HG02610 (cell line): ENCODE results near the gene SSTR4.

Experiments used
- ATAC-seq: cut with Tn5 transposase; IDR thresholded peaks from one replicate; pipeline ENCODE4 v1.9.1; 2021; ENCODE audit warnings: mild to moderate bottlenecking, moderate library complexity; ENCODE audit not compliant: unreplicated experiment

SSTR4 gene

DNA sequence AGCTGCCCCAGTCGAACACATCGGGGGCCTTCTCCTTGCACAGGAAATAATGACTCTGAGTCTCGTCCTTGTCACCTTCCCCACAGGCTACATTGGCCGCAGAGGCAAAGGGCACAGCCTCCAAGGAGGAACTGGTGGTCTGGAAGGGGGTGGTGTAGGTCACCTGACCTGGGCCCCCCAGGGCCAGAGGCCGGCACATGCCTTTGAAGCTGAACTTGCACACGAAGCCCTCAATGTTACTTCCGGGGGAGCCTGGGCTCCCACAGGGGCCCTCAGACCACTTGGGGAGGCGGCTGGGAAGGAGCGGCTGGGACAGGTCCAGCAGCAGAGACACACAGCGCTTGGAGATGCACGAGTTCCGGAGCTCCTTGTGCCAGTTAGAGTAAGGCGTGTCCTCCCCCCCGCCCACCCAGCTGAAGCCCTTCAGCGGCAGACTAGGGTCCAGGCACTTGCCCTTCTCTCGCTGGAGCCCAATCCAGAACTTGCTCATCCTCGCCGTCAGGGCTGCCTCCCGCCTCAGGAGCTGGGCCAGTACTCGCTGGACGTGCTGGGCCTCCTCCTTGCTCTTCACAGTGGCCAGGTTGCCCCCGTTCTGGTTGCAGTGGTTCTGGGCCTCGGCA is 50.4 kb downstream of the SSTR4 start:
- ATAC-seq = no peak

DNA sequence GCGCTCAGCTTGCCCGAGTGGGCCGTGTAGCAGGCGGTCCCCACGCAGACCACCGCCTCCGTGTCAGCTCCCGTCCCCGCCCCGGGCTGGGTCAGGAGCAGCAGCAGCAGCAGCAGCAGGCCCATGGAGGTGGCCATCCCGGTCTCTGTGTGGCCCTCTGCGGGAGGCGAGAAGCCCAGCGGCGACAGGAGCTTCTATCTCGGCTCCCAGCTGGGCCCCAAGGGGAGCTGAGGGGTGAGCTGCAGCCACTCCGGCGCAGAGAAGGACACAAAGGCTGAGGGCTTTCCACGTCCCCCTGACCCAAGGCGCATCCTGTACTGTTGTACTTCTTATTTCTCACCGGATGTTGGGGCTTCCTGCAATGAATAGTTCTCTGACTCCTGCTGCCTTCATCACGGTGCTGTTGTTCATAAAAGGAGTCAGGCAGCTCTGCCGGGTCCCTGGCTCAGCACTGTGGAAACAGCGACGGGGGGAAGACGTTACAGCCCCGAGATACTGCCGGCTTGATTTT is 51.0 kb downstream of the SSTR4 start, which contains the start of gene CD93:
Gene CD93, minus strand, starts transcription at position 269 of the 511 bp plus-strand sequence. Its CDS starts 132 bp downstream, at position 137.
- peak; percentile 75 for ATAC-seq

DNA sequence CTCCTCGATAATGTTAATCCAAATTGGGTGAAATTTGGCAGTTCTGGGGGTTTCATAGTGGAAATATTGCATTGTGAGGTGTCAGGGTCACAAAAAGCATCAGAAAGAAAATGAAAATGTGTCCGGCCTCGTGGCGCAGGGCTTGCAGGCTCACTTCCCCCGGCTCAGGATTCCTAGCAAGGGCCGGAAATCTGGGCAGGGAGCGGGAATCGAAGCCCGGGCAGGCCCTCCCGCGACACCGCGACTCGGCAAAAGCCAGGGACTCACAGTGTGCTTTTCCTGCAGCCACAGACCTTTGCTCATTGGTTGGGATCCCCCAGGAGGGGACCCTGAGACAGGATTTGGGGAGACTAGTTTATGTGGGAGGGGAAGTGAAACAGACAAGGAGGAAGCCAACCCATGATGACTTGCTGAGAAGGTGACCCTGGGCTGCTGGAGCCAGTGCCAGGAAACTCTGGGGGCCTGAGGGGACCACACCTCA is 51.9 kb downstream of the SSTR4 start:
- no peak for ATAC-seq

DNA sequence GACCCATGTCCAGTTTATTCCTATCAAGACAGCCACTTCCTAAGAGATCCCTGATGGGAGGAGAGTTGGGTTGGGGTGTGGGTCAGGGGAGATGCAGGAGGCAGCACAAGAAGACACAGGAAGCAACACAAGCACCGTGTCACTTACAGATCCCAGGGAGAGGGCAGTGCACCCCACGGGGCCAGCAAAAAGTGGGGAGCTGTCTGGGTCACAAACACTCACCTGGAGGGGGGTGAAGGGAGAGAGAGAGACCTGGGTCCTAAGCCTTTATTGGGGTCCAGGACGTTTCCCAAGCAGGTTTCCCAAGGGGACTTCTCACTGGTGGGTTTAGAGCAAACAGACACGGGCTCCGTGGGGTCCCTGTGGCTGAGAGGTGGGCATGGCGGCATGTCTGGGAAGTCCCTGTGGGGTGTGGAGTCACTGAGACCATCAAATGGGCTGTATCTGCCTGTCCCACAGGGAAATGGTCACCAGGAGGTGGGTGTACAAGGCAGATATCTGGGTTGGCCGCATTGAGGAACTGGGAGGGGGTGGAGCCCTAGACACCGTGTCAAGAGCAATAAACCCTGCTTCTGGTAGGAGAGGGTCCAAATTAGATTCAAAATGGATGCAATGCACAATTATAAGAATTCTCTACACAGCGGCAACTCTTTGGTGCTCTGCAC is 52.6 kb downstream of the SSTR4 start:
- no peak for ATAC-seq
